Activated CD4-positive, CD25-positive, alpha-beta regulatory T cell treated with anti-CD3 and anti-CD28 coated beads, Interleukin-2, amount 50 U/mL, for 72 hours (primary cell): ENCODE measurements around the gene LCE7A.

Experiments
- DNase-seq: peaks from one replicate; pipeline ENCODE4 v3.0.0; 2021

LCE7A gene

GRCh38 chr1:152880907-152881306, 21.1 kb downstream of the LCE7A start:
- DNase-seq: no peak

DNA sequence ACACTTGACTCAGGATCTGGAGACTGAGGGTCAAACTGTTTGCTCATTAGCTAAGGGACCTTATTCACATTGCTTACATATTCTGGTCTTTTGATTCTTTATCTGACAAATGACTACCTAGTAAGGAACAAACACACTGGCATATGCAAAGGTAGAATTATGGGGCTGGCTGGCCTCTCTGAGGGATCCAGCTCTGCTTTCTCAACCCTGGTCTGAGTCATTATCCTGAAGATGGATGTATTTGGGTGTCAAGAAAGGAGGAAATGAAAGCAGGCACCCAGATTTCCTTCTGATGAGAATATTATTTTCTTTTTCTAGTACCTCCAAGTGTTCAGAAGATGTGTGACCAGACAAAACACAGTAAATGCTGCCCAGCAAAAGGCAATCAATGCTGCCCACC, 24.3 kb downstream of the LCE7A start:
- no peak for DNase-seq

- no peak for DNase-seq
Measured at GRCh38 chr1:152884506-152884905, 24.7 kb downstream of the LCE7A start.

DNA sequence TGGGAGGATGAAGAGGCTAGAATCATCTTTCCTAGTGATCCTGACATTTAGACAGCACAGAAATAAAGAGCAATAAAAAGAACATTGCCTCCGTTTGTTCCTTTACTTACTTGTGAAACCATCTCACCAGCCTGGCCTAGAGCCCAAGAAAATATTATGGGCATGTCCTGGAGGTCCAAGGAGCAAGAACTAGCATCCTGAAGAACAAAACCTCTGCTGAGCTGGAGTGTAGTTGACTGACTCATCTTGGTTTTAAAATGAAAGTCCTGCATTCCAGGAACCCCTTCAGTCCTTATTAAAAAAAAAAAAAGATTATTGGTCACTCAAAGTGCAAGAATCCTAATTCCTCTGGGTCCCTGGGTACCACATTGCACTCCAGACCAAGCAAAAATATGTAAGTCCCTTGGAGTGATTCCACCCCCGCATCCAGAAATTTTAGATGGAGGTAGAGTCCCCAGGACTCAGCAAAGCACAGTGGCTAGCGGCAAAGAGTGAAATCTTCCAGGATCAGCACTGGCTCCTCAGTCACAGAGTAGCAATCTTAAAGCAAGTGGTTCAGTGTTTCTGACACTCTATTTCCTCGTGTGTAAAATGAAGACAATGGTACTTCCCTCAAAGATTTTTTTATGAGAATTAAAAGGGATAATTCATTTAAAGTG, 25.3 kb downstream of the LCE7A start:
- no peak for DNase-seq

DNA sequence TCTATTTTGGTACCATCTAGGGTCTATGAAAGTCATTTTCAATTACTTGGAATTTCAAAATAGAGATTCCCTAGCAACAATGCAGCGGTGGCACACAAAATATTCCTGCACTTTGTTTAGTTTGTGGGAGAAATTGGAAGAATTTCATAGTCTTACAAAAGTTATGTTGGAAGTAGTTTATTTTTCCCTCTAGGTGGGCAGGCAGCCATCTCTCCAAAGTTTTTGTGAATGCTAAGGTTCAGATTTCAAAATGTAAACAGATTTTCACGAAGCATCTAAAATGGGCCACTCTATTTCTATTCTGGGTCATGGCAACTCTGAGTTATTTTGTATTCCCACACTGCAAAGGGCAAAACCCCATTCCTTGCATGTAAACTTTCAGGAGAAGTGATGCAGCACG, 26.3 kb downstream of the LCE7A start:
- no peak for DNase-seq

DNA sequence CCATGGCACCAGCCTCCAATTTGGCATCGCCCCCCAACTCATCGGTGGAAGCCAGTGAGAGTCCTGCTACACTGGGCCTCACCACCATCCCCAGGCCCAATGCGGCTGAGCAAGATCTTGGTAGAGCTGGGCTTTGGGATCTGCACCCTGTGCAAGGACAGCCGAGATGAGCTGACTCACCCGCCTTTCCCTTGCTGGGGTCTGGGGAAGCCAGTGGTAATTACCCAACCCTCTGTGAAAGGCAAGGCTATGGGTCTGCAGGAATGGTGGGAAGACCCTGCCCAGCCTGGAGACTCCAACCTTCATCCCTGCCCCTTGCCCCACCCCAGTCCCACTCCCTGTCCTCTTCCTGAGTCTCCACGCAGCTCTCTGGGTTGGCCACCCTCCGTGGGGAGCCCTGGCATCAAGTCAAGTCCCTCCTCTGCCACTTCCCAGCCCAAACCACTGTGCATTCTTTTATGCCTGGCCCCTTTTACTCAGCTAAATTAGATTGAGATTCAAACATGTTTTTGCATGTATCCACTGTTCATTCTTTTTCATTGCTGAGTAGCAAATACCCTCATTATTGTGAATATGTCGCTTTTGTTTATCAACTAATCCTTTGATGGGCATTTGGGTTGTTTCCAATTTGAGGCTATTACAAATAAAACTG, 27.1 kb downstream of the LCE7A start:
- no peak for DNase-seq

DNA sequence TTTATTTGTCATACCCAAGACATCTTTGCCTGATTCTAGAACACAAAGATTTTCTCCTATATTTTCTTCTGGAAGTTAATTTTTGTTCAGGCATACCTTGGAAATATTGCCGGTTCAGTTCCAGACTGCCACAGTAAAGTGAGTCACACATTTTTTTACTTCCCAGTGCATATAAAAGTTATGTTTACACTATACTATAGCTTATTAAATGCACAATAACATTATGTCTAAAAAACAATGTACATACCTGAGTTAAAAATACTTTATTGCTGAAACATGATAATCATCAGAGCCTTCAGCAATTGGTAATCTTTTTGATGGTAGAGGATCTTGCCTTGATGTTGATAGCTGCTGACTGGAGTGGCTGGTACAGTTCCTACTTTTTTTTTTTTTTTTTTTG, 28.3 kb downstream of the LCE7A start:
- no peak for DNase-seq

DNA sequence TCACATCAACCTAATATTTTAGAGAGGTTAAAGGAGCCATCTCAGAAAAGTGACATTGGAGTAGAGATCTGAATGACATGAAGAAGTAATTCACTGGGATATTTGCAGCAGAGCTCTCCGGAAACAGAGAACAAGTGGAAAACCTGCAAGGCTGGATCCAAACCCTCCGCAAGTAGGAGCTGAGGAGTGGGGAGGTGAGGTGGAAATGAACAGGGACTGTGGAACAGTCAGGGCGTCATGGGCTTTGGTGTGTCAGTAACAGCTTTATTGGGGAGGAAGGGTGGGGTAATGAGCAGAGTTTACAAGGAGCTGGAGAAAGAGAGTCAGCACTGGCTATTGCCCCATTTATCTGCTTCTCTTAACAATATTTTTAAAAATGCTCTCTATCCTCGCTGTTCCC, 39.2 kb downstream of the LCE7A start:
- no peak for DNase-seq

- no peak for DNase-seq
Measured at GRCh38 chr1:152899883-152900282, 40.1 kb downstream of the LCE7A start.

- no peak for DNase-seq
Measured at GRCh38 chr1:152901631-152902030, 41.8 kb downstream of the LCE7A start.

DNA sequence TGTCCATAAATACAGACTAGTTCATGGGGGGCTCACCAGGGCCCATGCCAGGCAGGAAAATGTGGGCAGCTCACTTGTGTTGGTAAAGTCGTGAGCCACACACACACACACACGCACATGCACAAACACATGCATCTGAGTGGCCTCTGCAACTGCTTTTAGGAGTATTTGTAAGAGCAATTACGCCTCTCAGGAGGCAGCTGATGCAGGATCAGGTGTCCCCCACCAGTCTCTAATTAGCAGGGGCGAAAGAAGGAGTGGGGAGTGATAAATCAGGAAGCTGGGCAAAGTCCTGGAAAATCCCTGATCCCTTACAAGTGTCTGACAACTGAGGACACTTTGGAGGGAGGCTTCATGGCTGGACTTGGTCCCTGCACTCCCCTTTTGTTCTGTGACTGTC, 42.8 kb downstream of the LCE7A start:
- DNase-seq: no peak

DNA sequence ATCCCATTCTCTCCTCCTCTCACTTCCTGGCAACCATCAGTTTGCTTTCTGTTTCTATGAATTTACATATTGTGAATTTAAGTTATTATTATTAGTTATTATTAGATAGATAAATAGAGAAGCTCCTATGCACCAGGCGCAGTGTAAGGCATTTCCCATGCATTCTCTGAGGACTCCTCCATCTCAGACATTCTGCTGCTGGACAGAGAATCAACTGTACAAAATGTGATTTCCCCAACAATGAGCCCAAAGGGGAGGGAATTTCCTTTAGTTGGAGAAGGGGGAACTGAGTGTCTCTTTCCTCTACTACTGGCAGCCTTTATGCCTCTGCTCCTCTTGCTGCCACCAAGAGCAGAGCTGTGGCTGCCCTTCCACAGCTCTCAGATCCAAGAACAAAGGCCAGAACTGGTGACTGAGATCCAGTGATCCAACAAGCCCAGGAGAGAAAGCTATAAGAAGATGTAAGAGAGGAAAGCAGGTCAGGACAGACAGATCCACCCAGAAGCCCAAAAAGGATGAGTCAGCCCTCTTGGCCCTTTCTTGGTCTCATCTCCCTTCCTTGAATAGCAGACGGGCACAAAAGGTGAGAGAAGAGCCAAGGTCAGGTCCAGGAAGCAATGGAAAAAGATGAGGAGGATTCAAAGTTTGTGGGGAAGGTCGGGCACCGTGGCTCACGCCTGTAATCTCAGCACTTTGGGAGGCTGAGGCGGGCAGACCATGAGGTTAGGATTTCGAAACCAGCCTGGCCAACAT, 45.1 kb downstream of the LCE7A start:
- no peak for DNase-seq

GRCh38 chr1:152906023-152906565, 46.3 kb downstream of the LCE7A start:
- DNase-seq: no peak

- no peak for DNase-seq
Measured at GRCh38 chr1:152907686-152908601, 48.1 kb downstream of the LCE7A start, which contains the start of gene IVL. Gene IVL (plus strand): TSS chr1:152908546. CDS start chr1:152909798, 1,252 bp downstream.

DNA sequence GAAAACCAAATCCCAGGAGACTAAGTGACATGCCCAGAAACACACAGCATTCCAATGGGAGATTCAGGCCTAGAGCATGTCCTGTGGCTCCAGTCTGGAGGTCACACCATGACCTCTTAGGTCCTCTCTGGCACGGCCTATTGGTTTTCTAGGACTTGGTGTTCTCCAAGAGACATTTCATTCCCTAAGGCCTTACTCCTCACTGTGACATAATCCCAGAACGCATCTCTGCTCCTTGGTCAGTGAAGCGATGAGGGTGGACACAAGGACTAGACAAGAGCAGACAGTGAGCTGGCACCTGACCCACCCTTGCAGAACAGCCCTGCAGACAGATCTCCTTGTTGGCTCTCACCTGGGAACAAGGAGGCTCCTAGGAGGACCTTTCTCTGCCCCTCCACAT, 49.4 kb downstream of the LCE7A start:
- DNase-seq: no peak
